Chondrocyte (in vitro differentiated cells): ENCODE data around the gene DCAKD. TPM values are rescaled to one million over a fixed set of nuclear protein-coding genes. Genes with fewer than 3 reads are reported as not detected.
"Not testable (repeated sequence)": the region's sequence is repeated elsewhere in the genome, so short reads cannot be mapped to it uniquely, and the experiment has no call there.

Source experiments
- DNase-seq: peaks from one replicate; pipeline ENCODE4 v3.0.0; 2021; ENCODE audit warnings: mixed read lengths, low spot score
- H3K27ac Mint-ChIP-seq: one replicate; pipeline ENCODE4 v1.8.0; 2021; ENCODE audit warnings: mild to moderate bottlenecking, moderate library complexity, mixed read lengths; ENCODE audit not compliant: unreplicated experiment
- H3K27me3 Mint-ChIP-seq: 2 replicates; pipeline ENCODE4 v1.8.0; 2021; ENCODE audit warnings: low read depth, mixed read lengths
- H3K36me3 Mint-ChIP-seq: 2 replicates; pipeline ENCODE4 v1.8.0; 2021; ENCODE audit warnings: low read depth, mixed read lengths
- H3K4me1 Mint-ChIP-seq: 2 replicates; pipeline ENCODE4 v1.8.0; 2021; ENCODE audit warnings: low read depth, mild to moderate bottlenecking, mixed read lengths
- H3K4me3 Mint-ChIP-seq: one replicate; pipeline ENCODE4 v1.8.0; 2021; ENCODE audit warnings: mild to moderate bottlenecking, moderate library complexity, mixed read lengths; ENCODE audit not compliant: unreplicated experiment
- H3K9me3 Mint-ChIP-seq: 2 replicates; pipeline ENCODE4 v1.8.0; 2021; ENCODE audit warnings: low read depth, mixed read lengths
- CTCF ChIP-seq: fragments of 200-600 bp; sonication (generic); IDR thresholded peaks from 2 replicates; pipeline ENCODE4 v1.5.0; 2021; ENCODE audit warnings: antibody characterized with exemption, mild to moderate bottlenecking, moderate library complexity
- total RNA-seq: library from RNA; stranded (reverse); gene quantifications from 3 replicates; pipeline ENCODE4 v1.2.1, GENCODE V29; 2021

The DCAKD gene
- total RNA-seq, 1 donor from 2014 or later = 33.9 TPM

- no peak for TF ChIP-seq CTCF
- peak; percentile 52 for DNase-seq
- Mint-ChIP-seq H3K4me1 (peaks cover 22% of the 10 kb centered on the region), H3K36me3 (no peaks in the 10 kb centered on the region), H3K27ac (peak overlapping the region; percentile 78), H3K4me3 (peak overlapping the region; percentile 64), H3K27me3 (no peaks in the 10 kb centered on the region), H3K9me3 (no peaks in the 10 kb centered on the region)
Measured at GRCh38 chr17:45052052-45052772, 780 bp upstream of the DCAKD start.

- not testable (repeated sequence) for H3K27me3 Mint-ChIP-seq, DNase-seq, H3K36me3 Mint-ChIP-seq, H3K9me3 Mint-ChIP-seq, H3K27ac Mint-ChIP-seq
- H3K4me3 Mint-ChIP-seq = peak overlapping the region; percentile 64
- H3K4me1 Mint-ChIP-seq = peaks cover 24% of the 10 kb centered on the region
Measured at GRCh38 chr17:45051720-45052051, 254 bp upstream of the DCAKD start.

GRCh38 chr17:45050481-45051059 is 862 bp downstream of the DCAKD start:
- H3K4me3 Mint-ChIP-seq = peak overlapping the region; percentile 90

GRCh38 chr17:45048795-45049563 is 2.5 kb downstream of the DCAKD start:
- peak; percentile 34 for TF ChIP-seq CTCF
- Mint-ChIP-seq H3K36me3 (no peaks in the 10 kb centered on the region), H3K4me3 (no peak overlapping the region), H3K9me3 (no peaks in the 10 kb centered on the region), H3K27me3 (no peaks in the 10 kb centered on the region), H3K4me1 (peaks cover 28% of the 10 kb centered on the region), H3K27ac (no peak overlapping the region)
- DNase-seq = no peak

More at GRCh38 chr17:45050481-45051059, 862 bp downstream of the DCAKD start:
- no peaks in the 10 kb centered on the region for H3K9me3 Mint-ChIP-seq
- no peaks in the 10 kb centered on the region for H3K36me3 Mint-ChIP-seq
- no peaks in the 10 kb centered on the region for H3K27me3 Mint-ChIP-seq
- peaks cover 24% of the 10 kb centered on the region for H3K4me1 Mint-ChIP-seq
- no peak for TF ChIP-seq CTCF
- peak overlapping the region; percentile 96 for H3K27ac Mint-ChIP-seq
- DNase-seq = no peak

- Mint-ChIP-seq H3K27me3 (no peaks in the 10 kb centered on the region), H3K4me3 (no peak overlapping the region), H3K4me1 (peaks cover 41% of the 10 kb centered on the region), H3K9me3 (no peaks in the 10 kb centered on the region), H3K27ac (no peak overlapping the region), H3K36me3 (no peaks in the 10 kb centered on the region)
- DNase-seq = no peak
- no peak for TF ChIP-seq CTCF
Measured at GRCh38 chr17:45046537-45047125, 4.8 kb downstream of the DCAKD start.
